Muscle of leg (tissue), 11 donors: ENCODE results near the gene EVI5L. TPM values are rescaled to one million over a fixed set of nuclear protein-coding genes. Genes with fewer than 3 reads are reported as not detected.

Source experiments
- DNase-seq: peaks from one replicate; pipeline ENCODE4 v3.0.0; 2013
- H3K27ac ChIP-seq: one replicate; pipeline ENCODE4 v1.5.1; 2013; ENCODE audit warnings: mild to moderate bottlenecking, low read length, control low read depth
- H3K27me3 ChIP-seq: one replicate; pipeline ENCODE4 v1.6.1; 2013; ENCODE audit warnings: low read length; ENCODE audit not compliant: control insufficient read depth, insufficient read depth
- H3K36me3 ChIP-seq: one replicate; pipeline ENCODE4 v1.6.1; 2013; ENCODE audit warnings: low read length; ENCODE audit not compliant: control insufficient read depth, insufficient read depth
- H3K4me1 ChIP-seq: one replicate; pipeline ENCODE4 v1.6.1; 2013; ENCODE audit warnings: low read length; ENCODE audit not compliant: control insufficient read depth, insufficient read depth
- H3K4me3 ChIP-seq: one replicate; pipeline ENCODE4 v1.5.1; 2013; ENCODE audit warnings: low read length, control low read depth
- H3K9me3 ChIP-seq: replicated peaks from 2 replicates; pipeline ENCODE4 v1.6.1; 2013; ENCODE audit warnings: low read depth, low read length; ENCODE audit not compliant: control insufficient read depth
- WGBS: methylation state at CpG from one replicate; pipeline ENCODE4 v1.1.5; 2013; ENCODE audit warnings: missing lambda C conversion rate; ENCODE audit not compliant: insufficient coverage; 5-methylcytosine and 5-hydroxymethylcytosine counted together
- polyA plus RNA-seq, 8 donors: library from polyadenylated mRNA; unstranded; fragments of 120-200 nt; gene quantifications; one replicate each; pipeline versions ENCODE4 v1.2.1 to v1.2.3, GENCODE V29; 2013; ENCODE audit warnings: inconsistent platforms in 1 of 8, low replicate concordance in 1 of 8; ENCODE audit not compliant: insufficient read length in 8 of 8, insufficient read depth in 1 of 8
- total RNA-seq: library from RNA; stranded (reverse); fragments of 120-200 nt; gene quantifications from one replicate; pipeline ENCODE4 v1.2.4, GENCODE V29; 2013

Gene EVI5L
- total and polyA plus RNA-seq, 9 donors: 8.7 to 20.0 (median 15.3) TPM

- Histone ChIP-seq H3K9me3 (no peaks in the 10 kb centered on the region), H3K4me3 (peak overlapping the region; percentile 28), H3K4me1 (peaks cover 38% of the 10 kb centered on the region), H3K27me3 (peaks cover 66% of the 10 kb centered on the region), H3K27ac (peak overlapping the region; percentile 72), H3K36me3 (no peaks in the 10 kb centered on the region)
- DNase-seq: peak; percentile 94
- 6% methylated on average over 29 of the region's 33 CpGs for WGBS
These were observed 41.7 kb downstream of the EVI5L start for GRCh38 chr19:7871437-7872305.

- no peaks in the 10 kb centered on the region for H3K9me3 ChIP-seq
- 45% methylated on average over 44 of the region's 47 CpGs for WGBS
- peaks cover 38% of the 10 kb centered on the region for H3K4me1 ChIP-seq
- H3K27me3 ChIP-seq: peaks cover 57% of the 10 kb centered on the region
- H3K4me3 ChIP-seq: no peak overlapping the region
- H3K27ac ChIP-seq: no peak overlapping the region
- peak; percentile 12 for DNase-seq
- no peaks in the 10 kb centered on the region for H3K36me3 ChIP-seq
These were observed 42.5 kb downstream of the EVI5L start for GRCh38 chr19:7872306-7873204.

GRCh38 chr19:7873304-7874075 lies 43.5 kb downstream of the EVI5L start:
- no peak overlapping the region for H3K4me3 ChIP-seq
- peaks cover 35% of the 10 kb centered on the region for H3K4me1 ChIP-seq
- H3K9me3 ChIP-seq: no peaks in the 10 kb centered on the region
- no peaks in the 10 kb centered on the region for H3K36me3 ChIP-seq
- DNase-seq: no peak
- WGBS: 9% methylated on average over 43 of the region's 53 CpGs
- H3K27me3 ChIP-seq: peaks cover 47% of the 10 kb centered on the region
- H3K27ac ChIP-seq: no peak overlapping the region

- H3K27me3 ChIP-seq: peaks cover 43% of the 10 kb centered on the region
- DNase-seq: no peak
- H3K36me3 ChIP-seq: no peaks in the 10 kb centered on the region
- H3K4me3 ChIP-seq: peak within 1 kb of the TSS; percentile 29
- WGBS: 1% methylated on average over 66 of the region's 88 CpGs
- no peaks in the 10 kb centered on the region for H3K9me3 ChIP-seq
- H3K4me1 ChIP-seq: peaks cover 37% of the 10 kb centered on the region
- H3K27ac ChIP-seq: no peak within 1 kb of the TSS
These were observed 44.3 kb downstream of the EVI5L start, which contains the start of gene PRR36 for GRCh38 chr19:7874076-7874896. PRR36 (minus strand) TSS chr19:7874390; CDS start chr19:7873689, 701 bp downstream.

- no peak overlapping the region for H3K27ac ChIP-seq
- H3K4me1 ChIP-seq: peaks cover 36% of the 10 kb centered on the region
- no peak for DNase-seq
- H3K4me3 ChIP-seq: peak overlapping the region; percentile 29
- WGBS: 71% methylated on average over 7 of the region's 12 CpGs
- H3K36me3 ChIP-seq: no peaks in the 10 kb centered on the region
- H3K9me3 ChIP-seq: no peaks in the 10 kb centered on the region
- H3K27me3 ChIP-seq: peaks cover 43% of the 10 kb centered on the region
These were observed 44.9 kb downstream of the EVI5L start for GRCh38 chr19:7874897-7875273.

GRCh38 chr19:7877249-7877836 lies 47.3 kb downstream of the EVI5L start:
- Histone ChIP-seq H3K9me3 (no peaks in the 10 kb centered on the region), H3K36me3 (no peaks in the 10 kb centered on the region), H3K27ac (no peak overlapping the region), H3K4me3 (no peak overlapping the region), H3K4me1 (peaks cover 21% of the 10 kb centered on the region), H3K27me3 (peaks cover 35% of the 10 kb centered on the region)
- WGBS: 67% methylated on average over 2 of the region's 6 CpGs
- no peak for DNase-seq

GRCh38 chr19:7879111-7879807 lies 49.2 kb downstream of the EVI5L start:
- H3K9me3 ChIP-seq: no peaks in the 10 kb centered on the region
- DNase-seq: no peak
- H3K4me3 ChIP-seq: no peak overlapping the region
- 56% methylated on average over 16 of the region's 18 CpGs for WGBS
- H3K27me3 ChIP-seq: peaks cover 18% of the 10 kb centered on the region
- no peaks in the 10 kb centered on the region for H3K36me3 ChIP-seq
- peak overlapping the region; percentile 7 for H3K27ac ChIP-seq
- H3K4me1 ChIP-seq: peaks cover 18% of the 10 kb centered on the region

- no peak for DNase-seq
- Histone ChIP-seq H3K4me1 (peaks cover 12% of the 10 kb centered on the region), H3K36me3 (no peaks in the 10 kb centered on the region), H3K27me3 (peaks cover 12% of the 10 kb centered on the region), H3K27ac (no peak overlapping the region), H3K4me3 (no peak overlapping the region), H3K9me3 (no peaks in the 10 kb centered on the region)
- WGBS: 67% methylated on average over 10 of the region's 19 CpGs
These were observed 49.8 kb downstream of the EVI5L start for GRCh38 chr19:7879836-7880235.
